ENCODE data around the gene PLEKHA7.

DNA sequence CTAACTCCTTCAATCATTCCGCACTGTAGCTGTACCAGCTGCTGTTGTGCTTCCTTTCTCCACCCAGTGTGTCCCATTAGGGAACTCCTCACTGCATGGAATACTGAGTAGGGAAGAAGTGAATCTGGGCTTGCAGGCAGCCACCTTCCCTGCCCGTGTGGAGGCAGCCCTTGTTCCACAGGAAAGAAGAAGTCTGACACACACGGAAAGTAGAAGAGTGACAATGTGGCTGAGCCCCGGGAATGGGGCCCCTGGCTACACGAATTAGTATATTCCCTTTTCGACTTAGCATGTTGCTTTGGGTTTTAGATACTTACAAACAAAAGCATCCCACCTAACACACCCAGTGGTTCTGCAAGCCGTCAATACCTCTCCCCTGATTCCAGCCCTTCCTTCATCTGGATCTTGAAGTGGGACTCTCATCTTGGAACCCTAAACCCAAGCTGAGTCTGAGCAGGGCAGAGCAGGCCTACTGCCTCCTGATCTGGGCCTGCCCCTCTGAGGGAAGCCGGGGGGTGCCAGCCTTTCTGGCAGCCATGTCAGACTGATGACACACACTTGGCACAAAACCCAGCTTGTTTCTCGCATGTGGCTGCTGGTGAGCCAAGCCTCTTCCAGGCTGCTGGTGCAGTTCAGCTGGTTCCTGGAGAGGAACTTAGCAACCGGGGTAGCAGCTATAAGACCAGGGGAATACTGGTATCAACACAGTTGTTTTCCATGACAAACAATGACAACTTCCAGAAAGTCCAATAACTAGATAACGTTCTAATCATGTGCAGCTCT, 204.1 kb downstream of the PLEKHA7 start:
- TF ChIP-seq CTCF (IDR thresholded peaks at IDR 0.05), result no peak
- no peak for TF ChIP-seq POLR2A (IDR thresholded peaks at IDR 0.05)

Data from upper lobe of left lung (tissue), 4 donors.